OCI-LY7 (cell line): ENCODE measurements around the gene KRT80. TPM values are rescaled to one million over a fixed set of nuclear protein-coding genes. Genes with fewer than 3 reads are reported as not detected.

Experiments used
- BruUV-seq: library from RNA; stranded (reverse); fragments of 400-500 nt; replicated peaks from 2 replicates; lab custom pipeline; 2021; lab: Mats Ljungman, UMichigan
- CTCF ChIA-PET: fragments of 300-600 bp; sonication (Branson Sonifier 250); formaldehyde crosslinking; loops from one replicate; lab custom pipeline; 2022; ENCODE audit warnings: antibody characterized with exemption; ENCODE audit not compliant: unreplicated experiment; lab: Charles Lee
- POLR2A ChIA-PET: fragments of 300-600 bp; sonication (Branson Sonifier 250); formaldehyde crosslinking; loops from one replicate; lab custom pipeline; 2022; ENCODE audit warnings: antibody characterized with exemption; lab: Charles Lee
- DNase-seq: peaks from one replicate; pipeline ENCODE4 v3.0.0-alpha.2; 2015; ENCODE audit warnings: low spot score
- H2AFZ ChIP-seq: fragments of 200-600 bp; sonication (generic), shearing (Covaris generic); 2 replicates; pipeline ENCODE4 v1.6.1; 2014; ENCODE audit warnings: mild to moderate bottlenecking, antibody characterized with exemption, low read length, moderate library complexity
- H3K27ac ChIP-seq: fragments of 200-600 bp; sonication (generic); 2 replicates; pipeline ENCODE4 v1.5.1; 2014; ENCODE audit warnings: mixed run types, low read depth, mild to moderate bottlenecking, moderate library complexity, low read length, inconsistent platforms; ENCODE audit not compliant: poor library complexity, severe bottlenecking
- H3K36me3 ChIP-seq: fragments of 200-600 bp; sonication (generic); 2 replicates; pipeline ENCODE4 v1.6.1; 2014; ENCODE audit warnings: mild to moderate bottlenecking, antibody characterized with exemption, low read length, moderate library complexity, mixed read lengths; ENCODE audit not compliant: insufficient read depth
- H3K4me1 ChIP-seq: fragments of 200-600 bp; sonication (generic); 2 replicates; pipeline ENCODE4 v1.5.1; 2014; ENCODE audit warnings: mild to moderate bottlenecking, low read length; ENCODE audit not compliant: insufficient read depth, poor library complexity, severe bottlenecking
- H3K4me2 ChIP-seq: fragments of 200-600 bp; sonication (generic); 2 replicates; pipeline ENCODE4 v1.6.1; 2014; ENCODE audit warnings: mild to moderate bottlenecking, low read length
- H3K4me3 ChIP-seq: fragments of 200-600 bp; sonication (generic); 2 replicates; pipeline ENCODE4 v1.5.1; 2014; ENCODE audit warnings: mild to moderate bottlenecking, low read depth, low read length; ENCODE audit not compliant: poor library complexity, severe bottlenecking
- H3K79me2 ChIP-seq: fragments of 200-600 bp; sonication (generic); 2 replicates; pipeline ENCODE4 v1.6.1; 2016; ENCODE audit warnings: low read depth, mild to moderate bottlenecking, low read length, moderate library complexity, mixed read lengths; ENCODE audit not compliant: insufficient read depth
- H3K9me2 ChIP-seq: fragments of 200-600 bp; sonication (generic); 2 replicates; pipeline ENCODE4 v1.6.1; 2016; ENCODE audit warnings: mild to moderate bottlenecking, low read length, mixed read lengths; ENCODE audit not compliant: insufficient read depth
- H3K9me3 ChIP-seq: fragments of 200-600 bp; sonication (generic); 2 replicates; pipeline ENCODE4 v1.6.1; 2014; ENCODE audit warnings: mild to moderate bottlenecking, mixed run types, low read length, mixed read lengths
- H4K20me1 ChIP-seq: fragments of 200-600 bp; sonication (generic); 2 replicates; pipeline ENCODE4 v1.6.1; 2014; ENCODE audit warnings: mild to moderate bottlenecking, antibody characterized with exemption, low read length, moderate library complexity, mixed read lengths; ENCODE audit not compliant: insufficient read depth
- EZH2phosphoT487 ChIP-seq: fragments of 200-600 bp; sonication (generic); IDR thresholded peaks from 2 replicates; pipeline ENCODE4 v1.6.1; 2018; ENCODE audit warnings: low read depth, borderline replicate concordance, mild to moderate bottlenecking, mixed run types, antibody characterized with exemption, low read length, moderate library complexity, mixed read lengths
- intact Hi-C: fragments of 100-400 bp; cut with micrococcal nuclease; formaldehyde crosslinking; loops from one replicate; pipeline ENCODE4 v1.10.0; 2022; ENCODE audit not compliant: unreplicated experiment
- total RNA-seq, 2 experiments: library from RNA; depleted of rRNA in 1 of 2; stranded (reverse); fragments of >200 nt in 1 of 2; shearing (Covaris generic) in 1 of 2; gene quantifications; 2 replicates each; pipeline ENCODE4 v1.2.3, GENCODE V29; 2014 to 2022
- TF ChIP-seq, protein P1 (sequence below): fragments of 200-600 bp; sonication (generic); conservative IDR thresholded peaks from 2 replicates; pipeline ENCODE4 v1.5.1; 2014; ENCODE audit warnings: mild to moderate bottlenecking, antibody characterized with exemption, low read length, moderate library complexity, mixed read lengths

The KRT80 gene
- total RNA-seq, 2 experiments from 2014 or later = not detected

DNA sequence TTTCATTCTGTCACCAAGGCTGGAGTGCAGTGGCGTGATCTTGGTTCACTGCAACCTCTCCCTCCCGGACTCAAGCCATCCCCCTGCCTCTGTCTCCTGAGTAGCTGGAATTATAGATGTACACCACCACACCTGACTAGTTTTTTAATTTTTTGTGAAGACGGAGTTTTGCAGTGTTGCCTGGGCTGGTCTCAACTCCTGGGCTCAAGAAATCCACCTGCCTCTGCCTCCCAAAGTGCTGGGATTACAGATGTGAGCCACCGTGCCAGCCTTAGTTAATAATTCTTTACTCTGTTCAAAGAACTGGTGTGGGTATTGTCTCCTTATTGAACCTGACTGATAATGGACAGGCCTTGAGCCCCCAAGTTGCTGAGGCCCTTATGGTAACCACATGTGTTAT lies 30.9 kb upstream of the KRT80 start:
- no peak overlapping the region for H3K4me2 ChIP-seq
- no peaks in the 10 kb centered on the region for H3K9me2 ChIP-seq
- intact Hi-C loops = no loop called here
- BruUV-seq = no TSS peak
- no peak for DNase-seq
- H3K4me1 ChIP-seq = no peaks in the 10 kb centered on the region
- no peaks in the 10 kb centered on the region for H3K9me3 ChIP-seq
- H4K20me1 ChIP-seq = no peaks in the 10 kb centered on the region
- H2AFZ ChIP-seq = no peak overlapping the region
- ChIA-PET CTCF (no interaction called here), POLR2A (no interaction called here)
- H3K27ac ChIP-seq = no peak overlapping the region
- H3K79me2 ChIP-seq = no peaks in the 10 kb centered on the region
- no peak overlapping the region for H3K4me3 ChIP-seq
- TF ChIP-seq EZH2phosphoT487 = no peak
- TF ChIP-seq, protein P1, sequence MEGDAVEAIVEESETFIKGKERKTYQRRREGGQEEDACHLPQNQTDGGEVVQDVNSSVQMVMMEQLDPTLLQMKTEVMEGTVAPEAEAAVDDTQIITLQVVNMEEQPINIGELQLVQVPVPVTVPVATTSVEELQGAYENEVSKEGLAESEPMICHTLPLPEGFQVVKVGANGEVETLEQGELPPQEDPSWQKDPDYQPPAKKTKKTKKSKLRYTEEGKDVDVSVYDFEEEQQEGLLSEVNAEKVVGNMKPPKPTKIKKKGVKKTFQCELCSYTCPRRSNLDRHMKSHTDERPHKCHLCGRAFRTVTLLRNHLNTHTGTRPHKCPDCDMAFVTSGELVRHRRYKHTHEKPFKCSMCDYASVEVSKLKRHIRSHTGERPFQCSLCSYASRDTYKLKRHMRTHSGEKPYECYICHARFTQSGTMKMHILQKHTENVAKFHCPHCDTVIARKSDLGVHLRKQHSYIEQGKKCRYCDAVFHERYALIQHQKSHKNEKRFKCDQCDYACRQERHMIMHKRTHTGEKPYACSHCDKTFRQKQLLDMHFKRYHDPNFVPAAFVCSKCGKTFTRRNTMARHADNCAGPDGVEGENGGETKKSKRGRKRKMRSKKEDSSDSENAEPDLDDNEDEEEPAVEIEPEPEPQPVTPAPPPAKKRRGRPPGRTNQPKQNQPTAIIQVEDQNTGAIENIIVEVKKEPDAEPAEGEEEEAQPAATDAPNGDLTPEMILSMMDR = no peak
- no peaks in the 10 kb centered on the region for H3K36me3 ChIP-seq

DNA sequence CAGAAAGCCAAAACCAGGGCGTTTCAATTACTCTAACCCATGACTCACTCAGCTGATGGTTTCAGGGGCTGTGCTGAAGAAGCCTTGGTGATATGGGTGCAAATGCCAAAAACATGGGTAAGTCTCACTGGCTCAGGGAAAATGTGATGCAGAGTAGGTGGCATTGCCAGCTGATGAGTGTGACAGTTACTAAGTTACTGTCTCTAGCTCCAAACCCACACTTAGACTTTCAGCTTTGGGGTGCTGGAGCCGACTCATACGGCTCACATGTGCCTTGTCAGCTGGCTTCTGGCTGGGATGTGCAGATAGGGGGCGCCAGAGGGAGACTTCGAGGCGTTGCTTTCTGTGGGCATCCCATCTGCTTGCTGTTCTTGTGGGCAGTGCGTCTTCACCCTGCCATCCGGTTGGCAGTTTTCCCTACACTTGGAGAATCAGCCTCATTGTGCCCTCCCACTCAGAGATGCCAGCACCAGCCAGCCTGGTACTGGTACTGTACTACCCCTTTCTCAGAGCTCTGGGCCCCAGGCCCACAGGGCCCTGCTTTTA lies 30.2 kb upstream of the KRT80 start:
- Histone ChIP-seq H3K4me3 (no peak overlapping the region), H3K36me3 (no peaks in the 10 kb centered on the region), H4K20me1 (no peaks in the 10 kb centered on the region), H3K4me2 (no peak overlapping the region), H3K4me1 (no peaks in the 10 kb centered on the region), H2AFZ (no peak overlapping the region), H3K27ac (no peak overlapping the region), H3K9me3 (no peaks in the 10 kb centered on the region), H3K79me2 (no peaks in the 10 kb centered on the region), H3K9me2 (no peaks in the 10 kb centered on the region)
- peak; percentile 48 for DNase-seq
- ChIA-PET CTCF (no interaction called here), POLR2A (no interaction called here)
- BruUV-seq = no TSS peak
- no peak for TF ChIP-seq EZH2phosphoT487
- TF ChIP-seq, protein P1 = peak; percentile 72
- intact Hi-C loops = no loop called here

DNA sequence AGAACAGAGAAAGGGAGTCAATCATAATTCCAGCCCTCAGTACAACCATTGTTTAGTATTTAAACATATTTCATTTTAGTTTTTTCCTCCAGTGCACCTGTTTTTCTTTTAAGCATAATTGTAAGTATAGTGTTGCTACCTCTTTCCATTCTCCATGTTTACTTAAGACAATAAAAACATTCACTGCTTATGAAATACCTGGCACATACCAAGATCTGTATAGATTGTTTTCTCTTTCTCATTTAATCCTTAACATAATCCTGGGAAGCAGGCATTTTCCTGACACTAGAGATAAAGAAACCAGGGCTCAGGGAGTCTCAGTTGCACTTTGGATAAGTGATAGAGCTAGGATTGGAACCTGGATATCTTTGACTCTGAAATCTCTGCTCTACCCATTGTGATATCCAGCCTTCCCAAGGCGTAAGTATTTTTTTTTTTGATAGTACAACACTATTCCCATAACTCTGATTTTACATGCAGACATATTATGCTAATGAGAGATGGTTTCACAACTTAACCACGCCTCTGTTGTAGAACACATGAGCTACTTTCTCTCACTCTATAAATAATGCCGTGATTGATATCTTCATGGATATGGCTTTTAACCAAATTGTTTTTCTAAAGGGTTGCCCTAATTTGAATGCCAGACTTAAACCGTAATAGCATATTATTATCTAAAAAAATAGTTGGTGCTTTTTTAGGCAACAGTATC lies 29.4 kb upstream of the KRT80 start:
- no TSS peak for BruUV-seq
- no peak for DNase-seq
- H2AFZ ChIP-seq = no peak overlapping the region
- H3K9me3 ChIP-seq = no peaks in the 10 kb centered on the region
- no peaks in the 10 kb centered on the region for H3K4me1 ChIP-seq
- ChIA-PET POLR2A (interaction anchor here (1.1 kb wide), 1 partner anchor 13 kb away, joined by 3 read pairs; no protein-coding TSS in a partner anchor), CTCF (no interaction called here)
- H3K4me2 ChIP-seq = no peak overlapping the region
- no peaks in the 10 kb centered on the region for H4K20me1 ChIP-seq
- TF ChIP-seq, protein P1 = no peak
- no peak for TF ChIP-seq EZH2phosphoT487
- intact Hi-C loops = no loop called here
- no peak overlapping the region for H3K27ac ChIP-seq
- H3K9me2 ChIP-seq = no peaks in the 10 kb centered on the region
- no peaks in the 10 kb centered on the region for H3K79me2 ChIP-seq
- no peak overlapping the region for H3K4me3 ChIP-seq
- no peaks in the 10 kb centered on the region for H3K36me3 ChIP-seq
